Panc1 (cell line): ENCODE measurements around the gene SNRK. TPM values are rescaled to one million over a fixed set of nuclear protein-coding genes. Genes with fewer than 3 reads are reported as not detected.

Experiments
- ATAC-seq: fragments of 200-7000 bp; cut with Tn5 transposase; 2 replicates; pipeline ENCODE4 v1.9.1; 2020; ENCODE audit warnings: mild to moderate bottlenecking, moderate library complexity
- BruUV-seq: library from RNA; stranded (reverse); fragments of 400-500 nt; replicated peaks from 2 replicates; lab custom pipeline; 2021; lab: Mats Ljungman, UMichigan
- CTCF ChIA-PET: fragments of 300-600 bp; sonication (Branson Sonifier 250); formaldehyde crosslinking; loops from one replicate; lab custom pipeline; 2022; ENCODE audit warnings: antibody characterized with exemption; lab: Charles Lee
- POLR2A ChIA-PET: fragments of 300-600 bp; sonication (Branson Sonifier 250); formaldehyde crosslinking; loops from one replicate; lab custom pipeline; 2022; ENCODE audit warnings: antibody characterized with exemption; lab: Charles Lee
- DNase-seq: peaks from one replicate; pipeline ENCODE4 v3.0.0-alpha.2; 2010; ENCODE audit warnings: low read depth, low spot score
- H3K27ac ChIP-seq: 2 replicates; pipeline ENCODE4 v1.5.1; 2011; ENCODE audit warnings: mild to moderate bottlenecking, low read length, inconsistent platforms
- H3K27me3 ChIP-seq: fragments of 200-500 bp; sonication (Bioruptor generic); 2 replicates; pipeline ENCODE4 v1.6.0; 2014; ENCODE audit warnings: low read length, inconsistent platforms; ENCODE audit not compliant: control insufficient read depth, insufficient read depth
- H3K36me3 ChIP-seq: fragments of 200-500 bp; sonication (Bioruptor generic); 2 replicates; pipeline ENCODE4 v1.5.1; 2014; ENCODE audit warnings: inconsistent platforms, mild to moderate bottlenecking, low read length, moderate library complexity; ENCODE audit not compliant: control insufficient read depth, insufficient read depth
- H3K4me1 ChIP-seq: 2 replicates; pipeline ENCODE4 v1.5.1; 2011; ENCODE audit warnings: inconsistent platforms, mild to moderate bottlenecking, low read length, moderate library complexity; ENCODE audit not compliant: control insufficient read depth, insufficient read depth
- H3K4me3 ChIP-seq, 2 experiments: 2 replicates each; pipeline ENCODE4 v1.5.1; 2011 to 2012; ENCODE audit warnings: low read depth in 2 of 2, low read length in 2 of 2, mild to moderate bottlenecking in 2 of 2, inconsistent platforms in 1 of 2, moderate library complexity in 1 of 2
- H3K9me3 ChIP-seq: fragments of 200-500 bp; sonication (Bioruptor generic); 2 replicates; pipeline ENCODE4 v1.5.1; 2014; ENCODE audit warnings: low read depth, mild to moderate bottlenecking, inconsistent platforms, low read length, moderate library complexity; ENCODE audit not compliant: control insufficient read depth, insufficient read depth
- CTCF ChIP-seq: fragments of 450-650 bp; IDR thresholded peaks from 2 replicates; pipeline ENCODE4 v1.5.1; 2017; ENCODE audit warnings: mild to moderate bottlenecking
- POLR2AphosphoS5 ChIP-seq: IDR thresholded peaks from 2 replicates; pipeline ENCODE4 v1.6.1; 2012; ENCODE audit warnings: mild to moderate bottlenecking, low read depth, low read length, moderate library complexity
- REST ChIP-seq, 2 experiments: IDR thresholded peaks; 2 replicates each; pipeline ENCODE4 v1.6.1; 2011 to 2012; ENCODE audit warnings: low read depth in 2 of 2, control low read depth in 1 of 2, low read length in 1 of 2, mild to moderate bottlenecking in 1 of 2, moderate library complexity in 1 of 2; ENCODE audit not compliant: insufficient read depth in 1 of 2
- SIN3A ChIP-seq: IDR thresholded peaks from 2 replicates; pipeline ENCODE4 v1.6.1; 2012; ENCODE audit warnings: low read depth, mild to moderate bottlenecking, low read length, moderate library complexity, borderline replicate concordance; ENCODE audit not compliant: insufficient read depth
- TCF7L2 ChIP-seq: IDR thresholded peaks from 2 replicates; pipeline ENCODE4 v1.6.1; 2011; ENCODE audit warnings: mild to moderate bottlenecking, low read depth, low read length, inconsistent platforms
- in situ Hi-C: cut with HindIII; loops from 2 replicates; pipeline ENCODE4 v1.10.0; 2016; ENCODE audit warnings: low sequenced_read_pairs, low pct_unique_long_range_greater_than_20kb
- intact Hi-C: fragments of 100-400 bp; cut with micrococcal nuclease; formaldehyde crosslinking; loops from one replicate; pipeline ENCODE4 v1.10.0; 2022; ENCODE audit not compliant: unreplicated experiment
- total RNA-seq: library from RNA; stranded (reverse); gene quantifications from one replicate; pipeline ENCODE4 v1.2.1, GENCODE V29; 2021; ENCODE audit not compliant: unreplicated experiment

SNRK gene
- total RNA-seq, 1 experiment from 2014 or later, result 11.0 TPM

DNA sequence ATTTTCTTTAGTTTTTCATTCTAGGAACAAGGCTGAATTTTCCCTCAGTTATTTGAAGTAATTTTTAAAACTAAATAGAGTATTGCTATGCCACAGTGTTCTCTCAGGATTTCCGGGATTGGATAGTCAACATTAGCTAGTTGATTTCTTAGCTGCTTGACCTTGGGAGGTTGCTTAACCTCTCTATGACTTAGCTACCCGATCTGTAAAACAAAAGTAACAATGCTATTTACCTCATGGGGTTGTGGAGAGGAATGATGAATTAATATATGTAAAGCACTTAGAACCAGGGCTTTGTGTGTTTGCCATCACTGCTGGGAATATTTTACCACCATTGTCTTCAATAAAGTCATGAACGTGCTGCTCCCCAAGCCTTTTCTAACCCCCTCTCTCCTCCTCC is 57.5 kb downstream of the SNRK start:
- intact Hi-C loops (no loop called here), in situ Hi-C loops (no loop called here)
- H3K27ac ChIP-seq, result no peak overlapping the region
- ATAC-seq (no peak), DNase-seq (no peak)
- TF ChIP-seq TCF7L2 (no peak), POLR2AphosphoS5 (no peak), REST (IDR thresholded peaks at IDR 0.05; ENCODE audit: insufficient read depth in 1 of 2, low read depth in 2 of 2, low read length in 1 of 2) (no peak), CTCF (no peak), SIN3A (no peak)
- no peak overlapping the region for H3K4me3 ChIP-seq
- ChIA-PET POLR2A (no interaction called here), CTCF (no interaction called here)
- BruUV-seq, result no TSS peak
- H3K4me1 ChIP-seq, result no peaks in the 10 kb centered on the region
- peaks cover under 1% of the 10 kb centered on the region; the same call in 1 of the 2 replicates for H3K9me3 ChIP-seq
- peaks cover 2% of the 10 kb centered on the region for H3K36me3 ChIP-seq
- no peaks in the 10 kb centered on the region for H3K27me3 ChIP-seq

DNA sequence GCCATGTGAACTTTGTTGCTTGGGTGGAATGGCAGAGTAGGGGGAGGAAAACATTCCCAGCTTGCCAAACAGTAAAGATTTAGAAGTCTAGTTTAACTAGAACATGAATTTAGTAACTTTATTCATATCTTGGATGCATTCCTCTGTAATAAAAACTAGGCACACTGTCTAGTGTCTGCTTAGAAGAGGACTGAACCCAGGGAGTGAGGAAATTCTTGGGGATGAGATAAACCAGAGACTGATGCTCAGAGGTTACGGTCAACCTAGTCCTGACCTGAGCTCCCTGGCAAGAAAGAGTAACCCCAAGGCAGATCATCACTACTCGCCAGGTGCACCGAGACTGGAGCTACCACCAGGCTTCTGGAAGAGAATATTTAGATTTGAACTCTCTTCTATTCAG is 58.2 kb downstream of the SNRK start:
- POLR2A ChIA-PET, result no interaction called here
- no peak for DNase-seq
- CTCF ChIA-PET, result no interaction called here

More for the DNA sequence above, 58.2 kb downstream of the SNRK start:
- no peak for ATAC-seq
- Histone ChIP-seq H3K4me3 (no peak overlapping the region), H3K4me1 (no peaks in the 10 kb centered on the region), H3K36me3 (peaks cover 2% of the 10 kb centered on the region), H3K9me3 (no peaks in the 10 kb centered on the region), H3K27me3 (no peaks in the 10 kb centered on the region), H3K27ac (no peak overlapping the region)
- in situ Hi-C loops, result no loop called here
- BruUV-seq, result no TSS peak
- TF ChIP-seq REST (IDR thresholded peaks at IDR 0.05; ENCODE audit: insufficient read depth in 1 of 2, low read depth in 2 of 2, low read length in 1 of 2) (no peak), CTCF (no peak), SIN3A (no peak), POLR2AphosphoS5 (no peak), TCF7L2 (no peak)
- intact Hi-C loops, result no loop called here
